Spleen (tissue), 7 donors: ENCODE results near the gene TFB1M.

Experiments used
- POLR2AphosphoS5 ChIP-seq, 3 donors: sonication (generic); formaldehyde crosslinking; IDR thresholded peaks; one replicate each; pipeline ENCODE4 v1.5.1; 2017; ENCODE audit warnings: antibody characterized with exemption in 3 of 3
- TF ChIP-seq, protein P1 (sequence below), 11 experiments: fragments of 200-600 bp in 7 of 11; fragments of 450-650 bp in 4 of 11; sonication (generic) in 4 of 11; IDR thresholded peaks in 8 of 11; conservative IDR thresholded peaks in 3 of 11; 1 replicate in 7 of 11; 2 replicates in 4 of 11; pipeline versions ENCODE4 v1.4.0 to v1.8.0; 2016 to 2021; ENCODE audit warnings: antibody characterized with exemption in 11 of 11, inconsistent platforms in 4 of 11, mild to moderate bottlenecking in 1 of 11
- donor health status: DM: no; HTN: no; CAD: no; lungs with moderate emphysema.
- donor health status: DM: no; HTN: no; CAD: no.
- donor health status: DM: no; HTN: no; CAD: no.

DNA sequence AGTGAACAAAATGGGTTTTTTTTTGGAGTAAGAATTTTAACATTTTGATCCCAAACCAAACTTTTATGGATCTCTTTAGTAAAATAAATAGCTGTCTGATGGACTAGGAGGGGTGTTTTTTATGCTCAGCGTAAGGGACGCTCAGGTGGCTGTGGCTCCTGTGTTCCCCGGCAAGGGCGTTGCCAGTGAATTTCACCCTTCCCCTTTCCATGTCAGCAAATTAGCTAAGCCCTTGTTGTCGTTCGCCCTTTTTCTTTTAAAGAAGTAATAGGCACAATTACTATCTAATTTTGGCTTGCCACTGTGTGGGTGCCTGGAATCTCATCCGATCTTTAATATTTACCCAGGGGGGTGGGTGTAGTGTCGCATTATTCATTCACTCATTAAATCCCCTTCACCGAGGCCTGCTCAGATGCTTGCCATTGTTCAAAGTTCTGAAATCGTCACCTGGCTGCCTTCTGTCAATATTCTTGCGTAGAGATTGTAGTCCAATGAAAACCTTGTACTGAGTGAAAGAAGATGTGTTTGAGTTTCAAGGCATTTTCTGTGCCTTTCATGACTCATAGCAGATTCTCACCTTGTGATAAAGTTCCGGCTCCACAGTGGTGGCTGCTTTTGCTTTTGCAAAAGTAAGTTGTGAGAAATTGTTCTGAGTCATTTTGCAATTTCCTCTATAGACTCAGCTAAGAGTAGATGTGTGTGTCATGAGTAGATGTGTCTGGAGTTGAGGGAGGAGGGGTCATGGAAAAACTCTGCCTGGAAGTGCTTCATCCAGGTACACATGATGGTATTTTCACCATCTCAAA lies 90.4 kb downstream of the TFB1M start:
- TF ChIP-seq, protein P1, sequence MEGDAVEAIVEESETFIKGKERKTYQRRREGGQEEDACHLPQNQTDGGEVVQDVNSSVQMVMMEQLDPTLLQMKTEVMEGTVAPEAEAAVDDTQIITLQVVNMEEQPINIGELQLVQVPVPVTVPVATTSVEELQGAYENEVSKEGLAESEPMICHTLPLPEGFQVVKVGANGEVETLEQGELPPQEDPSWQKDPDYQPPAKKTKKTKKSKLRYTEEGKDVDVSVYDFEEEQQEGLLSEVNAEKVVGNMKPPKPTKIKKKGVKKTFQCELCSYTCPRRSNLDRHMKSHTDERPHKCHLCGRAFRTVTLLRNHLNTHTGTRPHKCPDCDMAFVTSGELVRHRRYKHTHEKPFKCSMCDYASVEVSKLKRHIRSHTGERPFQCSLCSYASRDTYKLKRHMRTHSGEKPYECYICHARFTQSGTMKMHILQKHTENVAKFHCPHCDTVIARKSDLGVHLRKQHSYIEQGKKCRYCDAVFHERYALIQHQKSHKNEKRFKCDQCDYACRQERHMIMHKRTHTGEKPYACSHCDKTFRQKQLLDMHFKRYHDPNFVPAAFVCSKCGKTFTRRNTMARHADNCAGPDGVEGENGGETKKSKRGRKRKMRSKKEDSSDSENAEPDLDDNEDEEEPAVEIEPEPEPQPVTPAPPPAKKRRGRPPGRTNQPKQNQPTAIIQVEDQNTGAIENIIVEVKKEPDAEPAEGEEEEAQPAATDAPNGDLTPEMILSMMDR (IDR thresholded peaks at IDR 0.05 in 8 of 11, conservative IDR thresholded peaks at IDR 0.05 in 3 of 11), result no peak
- TF ChIP-seq POLR2AphosphoS5 (IDR thresholded peaks at IDR 0.05), result no peak
